HG03159 (cell line): ENCODE results near the gene ONECUT3.

Experiments
- ATAC-seq: cut with Tn5 transposase; IDR thresholded peaks from one replicate; pipeline ENCODE4 v1.9.1; 2021; ENCODE audit warnings: mild to moderate bottlenecking, moderate library complexity; ENCODE audit not compliant: unreplicated experiment

ONECUT3 gene

DNA sequence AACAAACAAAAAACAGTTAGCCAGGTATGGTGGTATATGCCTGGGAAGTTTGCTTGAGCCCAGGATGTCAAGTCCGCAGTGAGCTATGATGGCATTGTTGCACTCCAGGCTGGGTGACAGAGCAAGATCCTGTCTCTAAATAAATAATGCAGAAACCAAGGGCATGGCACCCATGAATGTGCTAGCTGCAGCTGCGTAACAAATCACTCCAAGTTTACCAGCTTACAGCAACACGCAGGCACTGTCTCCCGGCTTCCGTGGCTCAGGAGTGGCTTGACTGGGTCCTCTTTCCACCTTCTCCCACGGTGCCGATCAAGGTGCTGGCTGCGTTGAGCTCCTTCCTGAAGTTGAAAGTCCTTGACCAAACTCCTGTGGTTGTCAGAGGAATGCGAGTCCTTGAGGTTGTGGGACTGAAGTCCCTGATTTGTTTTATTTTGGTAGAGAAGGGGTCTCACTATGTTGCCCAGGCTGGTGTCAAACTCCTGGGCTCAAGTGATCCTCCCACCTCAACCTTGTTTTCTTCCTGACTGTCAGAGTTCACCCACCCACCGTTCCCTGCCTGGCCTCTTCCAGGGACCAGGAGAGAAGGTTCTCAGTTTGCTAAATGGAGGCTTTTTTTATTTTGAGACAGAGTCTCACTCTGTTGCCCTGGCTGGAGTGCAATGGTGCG, 13.2 kb upstream of the ONECUT3 start:
- ATAC-seq, result no peak

DNA sequence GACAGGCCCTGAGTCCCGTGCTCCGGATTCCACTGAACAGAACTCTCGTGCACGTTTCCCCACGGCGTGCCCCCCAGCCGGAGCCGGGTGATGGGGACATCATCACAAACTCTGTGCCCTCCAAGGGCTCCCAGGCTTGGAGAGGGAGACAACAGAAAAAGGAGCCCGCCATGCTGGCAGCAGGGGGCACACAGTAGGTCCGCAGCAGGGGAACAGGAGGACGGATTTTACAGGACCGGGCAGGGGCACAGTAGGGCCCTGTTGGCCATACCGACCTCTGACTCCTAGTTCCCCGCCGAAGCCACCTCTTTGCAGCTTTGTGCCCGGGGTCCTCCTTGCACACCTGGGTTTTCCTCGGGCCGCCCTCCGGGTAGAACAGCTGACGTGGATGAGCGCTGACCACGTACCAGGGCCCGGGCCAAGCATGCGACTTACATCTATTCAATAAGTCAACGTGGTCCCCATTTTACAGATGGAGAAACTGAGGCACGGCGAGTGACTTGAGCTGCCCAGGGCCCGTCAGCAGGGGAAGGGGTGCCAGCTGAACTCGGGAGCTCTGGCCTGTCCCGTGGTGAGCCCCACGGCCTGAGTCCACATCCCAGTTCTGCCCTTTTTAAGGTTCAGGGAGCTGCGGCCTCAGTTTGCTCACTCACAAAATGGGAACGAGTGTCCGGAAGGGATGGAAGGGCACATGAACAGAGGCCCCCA, 10.2 kb upstream of the ONECUT3 start:
- ATAC-seq, result no peak

DNA sequence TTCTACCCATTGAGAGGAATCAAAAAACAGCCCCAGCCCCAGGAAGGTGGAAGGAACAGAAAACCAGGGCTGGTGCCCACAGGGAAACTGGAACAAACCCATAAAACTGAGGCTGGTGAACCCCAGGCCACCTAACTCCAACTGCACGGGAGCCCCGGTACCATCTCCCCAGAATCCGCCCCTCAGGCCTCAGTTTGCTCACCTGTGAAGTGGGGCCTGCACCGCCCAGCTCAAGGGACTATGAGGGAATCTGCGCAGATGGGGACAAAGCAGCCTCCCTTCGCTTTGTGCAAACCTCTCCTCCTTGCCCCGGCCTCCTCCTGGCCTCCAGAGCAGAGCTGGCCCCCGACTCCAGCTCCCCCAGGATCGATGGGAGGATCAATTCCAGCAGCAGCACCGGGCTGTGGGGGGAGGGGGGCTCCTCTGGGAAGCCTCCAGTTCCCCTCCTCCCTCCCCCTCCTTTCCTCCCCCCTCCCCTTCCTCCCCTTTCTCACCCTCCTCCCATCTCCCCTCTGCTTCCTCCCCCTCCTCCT, 9.1 kb upstream of the ONECUT3 start:
- ATAC-seq, result no peak

DNA sequence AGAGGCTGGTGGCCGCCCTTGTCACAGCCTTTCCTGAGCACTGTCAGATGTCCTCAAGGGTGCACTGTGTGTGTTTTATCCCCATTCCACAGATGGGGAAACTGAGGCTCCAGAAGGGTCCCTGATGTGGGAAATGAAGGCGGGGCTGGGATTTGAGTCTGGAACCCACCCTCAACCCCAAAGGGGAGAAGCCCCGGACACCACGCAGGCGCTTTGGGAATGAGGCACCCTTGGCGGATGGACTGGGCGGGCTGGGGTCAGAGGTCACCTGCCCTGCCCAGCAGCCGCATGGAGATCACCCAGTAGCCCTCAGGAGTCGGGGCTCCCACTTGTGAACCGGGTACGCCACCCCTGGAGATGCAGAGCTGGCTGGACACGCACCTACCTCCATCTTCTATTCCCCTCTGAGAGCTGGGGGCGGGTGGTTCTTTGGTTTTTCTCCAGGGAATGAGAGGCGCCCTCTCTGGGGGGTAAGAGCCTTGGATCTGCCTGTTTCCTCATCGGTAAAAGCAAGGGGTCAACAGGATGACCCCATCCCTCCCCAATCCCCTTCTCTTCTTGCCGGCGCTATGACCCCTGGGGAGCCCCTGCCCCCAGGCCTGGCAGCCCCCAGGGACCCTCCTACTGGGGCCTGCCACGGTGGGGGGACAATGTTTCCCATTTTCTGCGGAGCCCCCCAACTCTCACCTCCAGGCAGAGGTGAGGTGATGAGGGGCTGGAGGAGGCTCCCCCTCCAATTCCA, 8.3 kb upstream of the ONECUT3 start:
- ATAC-seq, result no peak

DNA sequence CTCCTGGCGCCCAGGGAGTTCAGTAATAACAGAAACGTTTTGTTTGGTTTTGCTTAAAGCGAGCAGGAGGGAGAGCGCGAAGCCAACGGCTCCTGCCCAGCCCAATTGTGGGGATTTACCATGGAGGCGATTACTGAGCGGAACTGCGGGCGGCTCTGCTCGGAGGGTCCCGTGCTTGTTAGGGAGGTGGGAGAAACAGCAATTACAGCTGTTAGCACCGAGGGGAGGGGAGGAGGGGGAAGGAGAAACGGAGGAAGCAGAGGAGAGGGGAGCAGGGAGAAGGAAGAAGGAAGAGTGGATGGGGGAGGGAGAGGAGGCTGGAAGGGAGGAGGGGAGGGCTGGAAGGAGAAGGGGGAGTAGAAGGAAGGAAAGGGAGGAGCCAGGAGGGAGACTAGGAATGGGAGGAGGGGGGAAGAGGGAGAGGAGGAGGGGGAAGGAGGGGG, 7.7 kb upstream of the ONECUT3 start:
- no peak for ATAC-seq

DNA sequence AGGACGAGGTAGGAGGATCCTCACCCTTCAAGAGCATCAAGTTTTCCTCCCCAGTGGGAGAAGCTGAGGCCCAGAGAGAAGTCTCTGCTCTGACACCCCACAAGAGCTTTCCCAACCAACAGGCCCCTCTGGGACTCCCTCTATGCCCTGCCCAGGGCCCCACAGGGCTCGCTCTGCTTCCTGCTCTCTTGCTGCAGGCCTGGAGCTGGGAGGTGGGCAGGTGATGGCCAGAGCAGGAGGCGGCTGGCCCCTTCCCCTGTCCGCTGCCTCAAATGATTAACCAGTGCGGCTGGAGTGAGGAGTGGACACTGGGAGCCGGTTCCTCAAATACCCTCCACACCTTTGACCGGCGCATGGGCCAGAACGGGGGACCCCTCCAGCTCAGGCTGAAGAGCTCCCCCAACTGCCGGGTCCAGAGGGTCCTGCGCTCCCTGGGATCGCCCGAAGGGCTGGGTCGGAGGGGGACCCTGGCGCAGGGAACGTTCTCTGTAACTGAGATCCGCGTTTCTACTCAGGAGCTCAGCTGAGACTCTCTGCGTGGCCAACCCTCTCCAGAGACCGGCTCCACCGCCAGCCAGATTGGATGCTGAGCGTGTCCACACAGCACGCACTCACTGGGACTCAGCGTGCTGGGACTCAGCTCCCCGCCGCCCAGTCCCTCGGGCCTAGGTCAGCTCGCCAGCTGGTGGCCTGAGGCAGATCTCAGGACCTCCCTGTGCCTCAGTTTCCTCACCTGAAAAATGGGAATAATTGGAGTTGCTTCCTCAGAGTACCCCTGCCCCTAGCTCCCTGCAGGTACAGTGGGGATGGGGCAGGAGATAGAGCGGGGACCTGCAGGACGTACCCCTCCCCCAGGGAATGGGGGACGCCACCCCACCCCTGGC, 6.7 kb upstream of the ONECUT3 start:
- no peak for ATAC-seq

DNA sequence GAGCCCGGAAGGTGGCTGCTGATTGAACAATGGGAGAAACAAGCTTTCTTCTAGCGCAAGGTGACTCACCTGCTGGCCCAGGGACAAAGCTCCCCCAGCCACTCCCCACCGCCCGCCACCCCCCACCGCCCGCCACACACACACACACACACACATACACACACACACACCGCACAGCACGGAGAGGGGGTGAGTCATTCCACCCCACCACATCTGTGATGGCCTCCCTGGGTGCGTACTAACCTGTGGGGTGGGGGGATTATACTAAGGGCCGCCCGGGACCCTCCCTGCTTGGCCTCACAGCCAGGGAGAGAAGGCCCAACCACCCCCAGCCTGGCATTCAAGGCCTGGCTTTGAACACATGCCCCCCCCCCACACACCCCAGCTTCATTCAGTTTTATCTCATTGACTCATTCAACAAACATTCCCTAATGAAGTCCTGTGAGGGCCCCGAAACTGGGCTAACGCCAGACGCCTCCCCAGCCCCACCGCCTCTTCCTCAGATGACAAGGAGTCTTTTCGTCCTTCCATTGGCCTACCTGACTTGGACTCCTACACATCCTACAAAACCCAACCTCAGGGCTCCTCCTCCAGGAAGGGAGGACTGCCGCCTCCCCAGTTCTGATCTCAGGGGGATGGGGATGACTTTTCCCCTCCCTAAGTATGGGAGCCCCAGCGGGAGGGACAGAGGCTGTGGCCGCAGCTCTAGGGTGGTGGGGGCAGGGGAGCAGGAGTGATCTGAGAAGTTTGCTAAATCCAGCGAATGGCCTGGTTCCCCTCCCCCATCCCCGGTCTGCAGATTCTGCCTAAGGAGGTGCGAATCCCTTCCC, 5.8 kb upstream of the ONECUT3 start:
- ATAC-seq, result no peak

DNA sequence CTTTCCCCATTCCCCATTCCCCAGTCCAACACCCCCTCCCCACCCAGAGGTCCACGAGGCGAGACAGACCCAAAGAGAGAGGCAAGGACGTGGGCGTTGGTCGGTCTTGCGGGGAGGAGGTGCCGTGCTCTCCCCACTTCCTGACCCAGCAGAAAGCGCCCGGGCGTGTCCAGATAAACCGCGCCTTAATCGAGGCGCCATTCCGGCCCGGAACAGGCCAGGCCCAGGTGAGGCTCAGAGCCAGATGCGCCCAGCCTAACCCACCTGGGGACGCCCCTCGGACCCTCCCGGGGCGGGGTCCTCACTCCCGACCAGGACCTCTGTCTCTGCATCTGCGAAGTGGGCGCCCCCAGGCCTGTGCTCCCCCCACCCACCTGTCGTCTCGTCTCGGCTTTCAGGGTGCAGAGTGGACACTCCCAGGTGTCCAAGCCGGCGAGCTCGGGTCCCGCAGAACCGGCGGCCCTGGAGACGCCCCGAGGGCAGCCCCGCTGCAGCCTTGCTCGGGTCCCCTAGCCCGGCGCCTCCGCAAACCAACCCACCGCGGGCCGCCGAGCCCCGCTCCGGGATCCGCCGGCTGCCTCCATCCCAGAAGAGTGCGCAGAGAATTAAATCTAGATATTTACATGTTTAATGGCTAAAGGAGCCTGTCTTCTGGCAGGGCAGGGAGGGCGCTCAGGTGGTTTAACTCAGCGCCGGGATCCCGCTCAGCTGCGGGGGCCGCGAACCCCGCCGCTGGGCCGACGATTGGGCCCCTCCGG, 5.0 kb upstream of the ONECUT3 start:
- no peak for ATAC-seq

DNA sequence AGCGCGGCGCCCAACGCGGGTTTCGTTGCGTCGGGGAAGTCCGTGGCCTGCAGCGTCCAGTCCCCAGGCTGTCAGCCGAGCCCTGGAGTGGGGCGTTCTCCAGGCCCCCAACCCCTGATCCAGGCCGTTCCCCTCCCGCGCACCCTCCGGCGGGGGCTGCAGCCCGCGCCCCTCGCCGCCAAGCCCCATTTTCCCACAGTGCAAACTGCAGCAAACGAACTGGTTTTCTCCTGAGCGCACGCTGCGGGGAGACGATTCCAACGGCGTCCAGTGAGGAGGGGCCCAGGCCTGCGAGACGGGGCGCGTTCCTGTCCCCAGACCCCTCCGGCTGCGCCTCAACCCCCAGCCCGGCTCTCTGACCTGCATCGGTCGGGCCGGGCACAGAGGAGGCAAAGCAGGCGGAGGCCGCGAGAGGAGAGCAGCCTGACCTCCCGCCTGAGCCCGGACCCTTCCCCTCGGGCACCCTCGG, 4.4 kb upstream of the ONECUT3 start:
- ATAC-seq, result no peak

DNA sequence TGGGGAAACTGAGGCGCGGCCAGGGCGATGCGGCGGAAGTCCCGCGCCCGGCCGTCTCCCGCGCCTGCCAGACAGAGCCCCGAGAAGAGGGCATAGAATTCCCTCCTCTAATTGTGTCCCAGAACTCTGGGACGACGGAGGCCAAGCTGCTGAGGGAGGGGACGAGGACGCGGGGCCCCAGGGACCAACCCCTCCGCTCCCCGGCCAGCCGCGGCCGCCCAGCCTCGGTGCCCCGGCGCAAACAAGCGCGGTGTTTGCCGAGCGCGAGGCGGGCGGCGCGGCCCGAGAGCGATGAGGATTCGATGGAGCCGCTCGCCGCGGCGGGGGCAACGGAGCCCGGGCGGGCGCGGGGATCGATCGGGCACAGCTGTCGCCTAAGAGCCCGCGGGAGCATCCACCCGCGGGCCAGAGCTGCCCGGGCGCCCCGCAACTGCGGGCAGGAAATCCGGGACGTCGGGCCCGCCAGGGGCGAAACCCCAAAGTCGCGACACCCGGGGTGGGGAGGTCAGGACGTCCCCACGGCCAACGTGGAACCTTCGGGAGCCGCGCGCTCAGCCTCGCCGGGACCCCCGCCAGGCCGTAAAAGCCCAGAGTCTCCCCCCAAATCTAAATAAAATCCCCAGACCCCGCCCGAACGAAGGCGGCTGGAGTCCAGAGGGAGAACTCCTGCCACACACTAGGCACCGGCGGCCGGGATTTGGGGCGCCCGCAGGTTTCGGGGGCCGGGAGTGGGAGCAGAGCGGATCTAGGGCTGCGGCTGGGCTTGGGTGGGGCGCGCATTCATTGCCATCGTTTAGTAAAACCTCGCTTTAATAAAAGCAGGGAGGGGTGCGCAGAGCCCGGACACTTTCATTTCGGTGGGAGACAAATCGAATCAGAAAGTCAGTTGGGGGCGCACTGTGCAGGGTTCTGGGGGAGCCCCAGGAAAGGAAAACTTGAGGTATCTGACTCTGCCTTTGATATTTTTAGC, 3.6 kb upstream of the ONECUT3 start:
- no peak for ATAC-seq

DNA sequence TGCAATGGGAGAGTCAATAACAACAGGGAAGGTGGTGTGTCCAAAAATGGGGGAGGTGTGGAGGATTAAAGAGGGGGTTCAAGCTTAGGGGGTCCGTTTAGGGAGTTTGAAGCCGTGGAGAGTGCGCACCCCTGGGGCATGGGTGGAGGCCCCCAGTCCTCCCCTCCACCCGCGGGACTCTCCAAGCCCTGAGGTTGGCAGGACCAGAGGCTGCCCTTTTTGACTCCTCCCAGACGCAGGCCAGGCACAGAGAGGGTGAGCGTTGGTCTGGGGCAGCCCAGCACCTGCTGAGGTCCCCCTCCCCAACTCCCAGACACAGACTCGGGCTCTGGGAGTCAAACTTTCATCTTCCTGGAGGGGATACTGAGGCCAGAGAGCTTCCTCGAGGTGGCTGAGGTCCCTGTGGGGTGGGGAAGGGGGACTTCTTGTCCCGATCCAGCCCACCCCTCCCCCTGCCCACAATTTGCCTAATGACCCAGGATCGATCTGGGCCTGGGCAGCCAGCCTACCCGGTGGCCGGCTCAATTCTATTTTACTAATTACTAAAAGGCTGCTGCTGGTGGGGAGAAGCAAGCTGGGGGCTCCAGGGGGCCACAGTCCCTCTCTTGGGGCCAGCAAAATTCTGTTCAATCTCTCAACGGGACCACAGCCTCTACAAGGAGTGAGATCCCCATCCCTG, 2.8 kb upstream of the ONECUT3 start:
- ATAC-seq, result no peak

DNA sequence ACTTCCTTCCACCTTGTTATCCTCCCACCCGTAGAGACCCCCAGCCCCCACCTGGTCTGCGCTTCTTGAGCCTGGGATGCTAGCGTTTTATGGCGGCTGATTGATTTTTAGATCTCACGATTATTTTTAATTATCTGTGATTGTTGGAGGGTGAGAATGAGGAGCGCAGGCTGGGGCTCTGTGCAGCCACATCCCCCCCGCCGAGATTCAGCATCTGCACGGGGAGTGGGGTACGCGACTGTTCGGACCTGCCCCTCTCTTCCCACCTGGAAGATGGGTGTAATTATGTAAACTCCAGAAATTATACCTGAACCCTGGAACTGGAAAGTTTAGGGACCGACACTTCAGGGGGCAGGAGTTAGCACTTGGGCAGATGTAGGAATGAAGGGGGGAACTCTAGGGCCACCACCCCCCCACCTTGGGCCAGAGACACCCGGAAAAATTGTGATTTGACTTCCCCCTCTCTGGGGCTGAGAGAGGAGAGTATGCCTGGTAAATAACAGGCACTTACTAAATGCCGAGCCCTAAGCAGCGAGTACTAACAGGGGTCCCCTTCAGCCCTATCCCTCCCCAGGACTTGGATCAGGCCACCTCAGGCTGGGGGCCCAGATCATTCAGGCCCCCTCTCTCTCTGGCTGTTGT, 1.8 kb upstream of the ONECUT3 start:
- ATAC-seq, result no peak

DNA sequence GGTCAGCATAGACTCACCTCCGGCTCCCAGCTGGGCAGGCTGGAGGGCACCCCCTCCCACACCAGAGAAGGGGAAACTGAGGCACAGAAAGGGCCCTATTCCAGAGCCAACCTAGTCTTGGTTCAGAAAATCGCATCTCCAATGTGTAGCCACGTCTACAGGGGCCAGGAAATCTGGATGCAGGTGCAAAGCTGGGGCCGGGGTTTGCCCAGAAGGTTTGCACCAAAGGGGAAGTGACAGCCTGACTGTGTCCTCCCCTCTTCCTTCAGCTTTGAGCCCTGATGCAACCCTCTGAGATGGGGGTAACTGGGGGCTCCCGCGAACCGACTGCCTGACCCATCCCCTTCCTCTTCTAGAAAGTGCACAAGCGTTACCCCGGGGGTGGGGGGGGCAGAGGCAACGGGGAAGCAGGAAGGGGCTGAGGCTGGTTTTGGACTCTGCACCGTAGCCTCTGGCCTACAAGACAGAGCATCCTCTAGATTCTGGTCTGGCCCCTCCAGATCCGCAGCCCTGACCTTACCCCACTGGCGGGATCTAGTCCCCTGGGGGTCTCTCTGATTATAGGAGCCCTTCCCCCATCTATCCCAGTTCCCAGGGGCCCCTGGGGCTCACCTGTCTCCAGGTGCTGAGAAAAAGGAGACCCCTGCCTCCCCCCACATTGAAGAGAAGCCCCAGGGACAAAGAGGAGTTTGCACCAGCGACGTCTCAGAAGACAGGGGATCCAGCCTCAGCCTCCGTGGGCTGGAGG, 1.1 kb upstream of the ONECUT3 start:
- no peak for ATAC-seq

DNA sequence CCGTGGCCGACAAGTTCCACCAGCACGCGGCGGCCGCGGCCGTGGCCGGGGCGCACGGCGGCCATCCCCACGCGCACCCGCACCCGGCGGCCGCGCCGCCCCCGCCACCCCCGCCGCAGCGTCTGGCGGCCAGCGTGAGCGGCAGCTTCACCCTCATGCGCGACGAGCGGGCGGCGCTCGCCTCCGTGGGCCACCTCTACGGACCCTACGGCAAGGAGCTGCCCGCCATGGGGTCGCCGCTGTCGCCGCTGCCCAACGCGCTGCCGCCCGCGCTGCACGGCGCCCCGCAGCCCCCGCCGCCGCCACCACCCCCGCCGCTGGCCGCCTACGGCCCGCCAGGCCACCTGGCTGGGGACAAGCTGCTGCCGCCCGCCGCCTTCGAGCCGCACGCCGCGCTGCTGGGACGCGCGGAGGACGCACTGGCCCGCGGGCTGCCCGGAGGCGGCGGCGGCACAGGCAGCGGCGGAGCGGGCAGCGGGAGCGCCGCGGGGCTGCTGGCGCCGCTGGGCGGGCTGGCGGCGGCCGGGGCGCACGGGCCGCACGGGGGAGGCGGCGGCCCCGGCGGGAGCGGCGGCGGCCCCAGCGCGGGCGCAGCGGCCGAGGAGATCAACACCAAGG, 821 bp downstream of the ONECUT3 start:
- ATAC-seq, result no peak

DNA sequence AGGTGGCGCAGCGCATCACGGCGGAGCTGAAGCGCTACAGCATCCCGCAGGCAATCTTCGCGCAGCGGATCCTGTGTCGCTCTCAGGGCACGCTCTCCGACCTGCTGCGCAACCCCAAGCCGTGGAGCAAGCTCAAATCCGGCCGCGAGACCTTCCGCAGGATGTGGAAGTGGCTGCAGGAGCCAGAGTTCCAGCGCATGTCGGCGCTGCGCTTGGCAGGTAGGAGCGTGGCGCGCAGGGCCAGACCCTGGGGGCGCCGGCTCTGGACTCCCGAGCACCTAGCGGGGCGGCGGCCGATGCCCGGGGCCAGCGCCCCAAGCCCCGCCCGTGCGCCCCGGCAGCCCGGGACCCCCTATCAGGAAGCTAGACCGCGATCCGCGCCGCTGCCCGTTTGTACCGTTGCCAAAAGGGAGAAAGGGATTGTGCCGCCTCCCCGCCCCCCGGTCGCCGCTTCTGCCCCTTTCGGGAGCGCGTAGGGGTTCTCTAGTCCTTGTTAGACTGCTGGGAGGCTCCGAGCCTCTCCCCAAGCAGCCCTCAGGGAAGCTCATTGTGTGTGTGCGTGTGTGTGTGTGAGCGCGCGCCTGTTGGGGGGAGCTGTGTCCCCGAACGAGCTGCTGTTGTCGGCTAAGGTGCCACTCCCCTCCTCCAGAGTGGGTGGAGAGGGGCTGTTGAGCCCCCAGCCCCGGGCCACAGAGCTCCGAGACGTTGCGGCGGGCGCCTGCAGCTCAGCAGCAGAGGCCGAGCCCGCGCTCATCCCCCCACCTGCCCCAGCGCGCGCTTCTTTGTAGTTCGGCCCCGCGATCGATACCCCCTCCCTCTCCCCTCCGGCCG, 1.5 kb downstream of the ONECUT3 start:
- ATAC-seq, result no peak
